H7 (cell line): Measurements from ENCODE around the gene WDFY4. TPM values are rescaled to one million over a fixed set of nuclear protein-coding genes. Genes with fewer than 3 reads are reported as not detected.

Experiments used
- total RNA-seq: library from RNA; depleted of rRNA; stranded (reverse); fragments of >200 nt; shearing (Covaris generic); gene quantifications from 2 replicates; pipeline ENCODE4 v1.2.3, GENCODE V29; 2014; rRNA removed

Gene WDFY4
- total RNA-seq, 1 experiment from 2014 or later: not detected

Other genes with a start within 250 kb of the WDFY4 start
- 5.4 and 9.1 TPM in 2 replicates for gene ARHGAP22, start 79.8 kb upstream of the WDFY4 start, total RNA-seq